NB4 (cell line): ENCODE data around the gene USP44.

Source experiments
- CTCF ChIP-seq: IDR thresholded peaks from one replicate; pipeline ENCODE4 v1.5.1; 2012; ENCODE audit warnings: low read depth, low read length
- MAX ChIP-seq: IDR thresholded peaks from 2 replicates; pipeline ENCODE4 v1.6.1; 2011; ENCODE audit warnings: low read depth, low read length

GRCh38 chr12:95599880-95600279, 48.6 kb upstream of the USP44 start:
- no peak for TF ChIP-seq CTCF
- TF ChIP-seq MAX = no peak
